Testis (tissue), 3 donors: ENCODE results near the gene DYNLRB1. TPM values are rescaled to one million over a fixed set of nuclear protein-coding genes. Genes with fewer than 3 reads are reported as not detected.
"Not testable (repeated sequence)": the region's sequence is repeated elsewhere in the genome, so short reads cannot be mapped to it uniquely, and the experiment has no call there.

ENCODE experiments used
- DNase-seq: peaks from one replicate; pipeline ENCODE4 v3.0.0-alpha.2; 2019
- H3K27ac ChIP-seq, 2 donors: fragments of 200-600 bp; sonication (generic); one replicate each; pipeline ENCODE4 v1.5.1; 2019
- H3K27me3 ChIP-seq: fragments of 200-600 bp; sonication (generic); one replicate; pipeline ENCODE4 v1.5.1; 2019
- H3K36me3 ChIP-seq: fragments of 200-600 bp; sonication (generic); one replicate; pipeline ENCODE4 v1.5.1; 2017; ENCODE audit warnings: low read depth; ENCODE audit errors: missing control alignments
- H3K4me1 ChIP-seq: fragments of 200-600 bp; sonication (generic); one replicate; pipeline ENCODE4 v1.5.1; 2019
- H3K4me3 ChIP-seq, 2 donors: fragments of 200-600 bp; sonication (generic); one replicate each; pipeline ENCODE4 v1.5.1; 2017 to 2019
- H3K9me3 ChIP-seq: fragments of 200-600 bp; sonication (generic); one replicate; pipeline ENCODE4 v1.5.1; 2017
- CTCF ChIP-seq, 3 experiments: fragments of 450-650 bp in 2 of 3; fragments of 200-600 bp in 1 of 3; sonication (generic) in 1 of 3; IDR thresholded peaks; one replicate each; pipeline ENCODE4 v1.5.1; 2016 to 2019; ENCODE audit warnings: antibody characterized with exemption in 3 of 3, mild to moderate bottlenecking in 2 of 3, moderate library complexity in 1 of 3
- POLR2A ChIP-seq: fragments of 450-650 bp; IDR thresholded peaks from one replicate; pipeline ENCODE4 v1.6.1; 2017; ENCODE audit warnings: antibody characterized with exemption, mild to moderate bottlenecking, moderate library complexity
- WGBS, 2 donors: methylation state at CpG; one replicate each; pipeline ENCODE4 v1.1.5; 2018; 5-methylcytosine and 5-hydroxymethylcytosine counted together
- intact Hi-C: fragments of 100-400 bp; cut with DNase I; formaldehyde crosslinking; loops from one replicate; pipeline ENCODE4 v1.15.1; 2023; ENCODE audit warnings: low total_unique reads
- polyA plus RNA-seq: library from polyadenylated mRNA; stranded (reverse); fragments of 350-450 nt; fragmentation: Illumina TruSeq; extraction: RNeasy Lipid Tissue Mini Kit (QIAGEN cat#74804); gene quantifications from one replicate; pipeline ENCODE4 v1.2.3, GENCODE V29; 2014; ENCODE audit warnings: low read depth, low replicate concordance; ENCODE audit not compliant: insufficient read depth
- total RNA-seq, 2 donors: library from RNA; depleted of rRNA; stranded (reverse); fragments of >200 nt; gene quantifications; one replicate each; pipeline ENCODE4 v1.2.3, GENCODE V29; 2016

Gene DYNLRB1
- total and polyA plus RNA-seq, 3 donors from 2014 or later: 97.6 to 155 (median 128) TPM

GRCh38 chr20:34491226-34491931, 24.8 kb upstream of the DYNLRB1 start:
- 93 to 97% methylated on average over 4 of the region's 4 CpGs for WGBS, 2 donors
- H3K36me3 ChIP-seq: no peaks in the 10 kb centered on the region
- H3K9me3 ChIP-seq: no peaks in the 10 kb centered on the region
- intact Hi-C loops: no loop called here
- DNase-seq: no peak
- H3K4me1 ChIP-seq: no peaks in the 10 kb centered on the region
- H3K27me3 ChIP-seq: no peaks in the 10 kb centered on the region
- H3K4me3 ChIP-seq: no peak overlapping the region
- TF ChIP-seq CTCF (IDR thresholded peaks at IDR 0.05): no peak
- H3K27ac ChIP-seq: no peak overlapping the region

- no peak for DNase-seq
- 82 to 84% methylated on average over 4 of the region's 4 CpGs for WGBS, 2 donors
- intact Hi-C loops: no loop called here
- Histone ChIP-seq H3K4me3 (no peak overlapping the region), H3K36me3 (no peaks in the 10 kb centered on the region), H3K27me3 (no peaks in the 10 kb centered on the region), H3K9me3 (no peaks in the 10 kb centered on the region), H3K27ac (no peak overlapping the region), H3K4me1 (no peaks in the 10 kb centered on the region)
- TF ChIP-seq CTCF (IDR thresholded peaks at IDR 0.05) (no peak), POLR2A (no peak)
Measured at GRCh38 chr20:34491932-34492509, 24.2 kb upstream of the DYNLRB1 start.

GRCh38 chr20:34493646-34494045, 22.6 kb upstream of the DYNLRB1 start:
- H3K4me1 ChIP-seq: no peaks in the 10 kb centered on the region
- no peaks in the 10 kb centered on the region for H3K36me3 ChIP-seq
- H3K27me3 ChIP-seq: no peaks in the 10 kb centered on the region
- 86 to 88% methylated on average over 4 of the region's 4 CpGs for WGBS, 2 donors
- intact Hi-C loops: no loop called here
- H3K9me3 ChIP-seq: no peaks in the 10 kb centered on the region
- no peak for TF ChIP-seq POLR2A
- no peak for TF ChIP-seq CTCF (IDR thresholded peaks at IDR 0.05)
- no peak overlapping the region for H3K27ac ChIP-seq
- no peak overlapping the region for H3K4me3 ChIP-seq
- no peak for DNase-seq

- Histone ChIP-seq H3K4me1 (no peaks in the 10 kb centered on the region), H3K27me3 (no peaks in the 10 kb centered on the region), H3K27ac (no peak overlapping the region), H3K9me3 (no peaks in the 10 kb centered on the region), H3K36me3 (no peaks in the 10 kb centered on the region), H3K4me3 (no peak overlapping the region)
- WGBS, 2 donors: 94 to 95% methylated on average over 7 of the region's 7 CpGs
- intact Hi-C loops: no loop called here
- no peak for TF ChIP-seq POLR2A
- TF ChIP-seq CTCF (IDR thresholded peaks at IDR 0.05): no peak
- no peak for DNase-seq
Measured at GRCh38 chr20:34495307-34495706, 20.9 kb upstream of the DYNLRB1 start.

GRCh38 chr20:34495916-34496315, 20.3 kb upstream of the DYNLRB1 start:
- intact Hi-C loops: no loop called here
- no peaks in the 10 kb centered on the region for H3K27me3 ChIP-seq
- DNase-seq: no peak
- no peak overlapping the region for H3K27ac ChIP-seq
- no peaks in the 10 kb centered on the region for H3K36me3 ChIP-seq
- no peak for TF ChIP-seq POLR2A
- TF ChIP-seq CTCF (IDR thresholded peaks at IDR 0.05): no peak
- no peak overlapping the region for H3K4me3 ChIP-seq
- no peaks in the 10 kb centered on the region for H3K9me3 ChIP-seq
- 100% methylated on average over 1 of the region's 1 CpG for WGBS, 2 donors
- no peaks in the 10 kb centered on the region for H3K4me1 ChIP-seq

- H3K9me3 ChIP-seq, DNase-seq, H3K27me3 ChIP-seq, intact Hi-C loops, H3K36me3 ChIP-seq, H3K4me3 ChIP-seq, H3K4me1 ChIP-seq, H3K27ac ChIP-seq: not testable (repeated sequence)
- WGBS, 2 donors: 97 to 99% methylated on average over 6 of the region's 6 CpGs
Measured at GRCh38 chr20:34497596-34497995, 18.6 kb upstream of the DYNLRB1 start.
